Measurements from ENCODE around the gene CPM. TPM values are rescaled to one million over a fixed set of nuclear protein-coding genes. Genes with fewer than 3 reads are reported as not detected.

Gene CPM
- total and polyA plus RNA-seq, 10 of the 15 experiments (the other 5 are each of a cell fraction or from before 2014, with no cell fraction given), result 0.06 to 1.7 (median 0.41) TPM

DNA sequence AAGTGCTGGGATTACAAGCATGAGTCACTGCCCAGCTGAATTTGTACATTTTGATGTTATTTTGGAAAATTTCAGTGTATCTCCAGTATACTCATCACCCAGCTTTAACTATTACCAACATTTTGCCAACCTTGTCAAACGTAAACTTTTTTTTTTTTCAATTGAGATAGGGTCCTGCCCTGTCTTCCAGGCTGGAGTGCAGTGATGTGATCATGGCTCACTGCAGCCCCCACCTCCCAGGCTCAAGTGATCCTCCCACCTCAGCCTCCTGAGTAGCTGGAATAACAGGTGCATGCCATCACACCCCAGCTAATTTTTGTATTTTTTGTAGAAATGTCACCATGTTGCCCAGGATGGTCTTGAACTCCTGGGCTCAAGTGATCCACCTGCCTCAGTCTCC, 95.8 kb downstream of the CPM start:
- CTCF ChIA-PET, result interaction anchor here (0.6 to 1.5 kb wide), 3 partner anchors 8 to 92 kb away, joined by 3 read pairs; no protein-coding TSS in a partner anchor
- TF ChIP-seq POLR2AphosphoS5 (IDR thresholded peaks at IDR 0.05; ENCODE audit: low read length), result peak; percentile 62
- TF ChIP-seq, protein P1, sequence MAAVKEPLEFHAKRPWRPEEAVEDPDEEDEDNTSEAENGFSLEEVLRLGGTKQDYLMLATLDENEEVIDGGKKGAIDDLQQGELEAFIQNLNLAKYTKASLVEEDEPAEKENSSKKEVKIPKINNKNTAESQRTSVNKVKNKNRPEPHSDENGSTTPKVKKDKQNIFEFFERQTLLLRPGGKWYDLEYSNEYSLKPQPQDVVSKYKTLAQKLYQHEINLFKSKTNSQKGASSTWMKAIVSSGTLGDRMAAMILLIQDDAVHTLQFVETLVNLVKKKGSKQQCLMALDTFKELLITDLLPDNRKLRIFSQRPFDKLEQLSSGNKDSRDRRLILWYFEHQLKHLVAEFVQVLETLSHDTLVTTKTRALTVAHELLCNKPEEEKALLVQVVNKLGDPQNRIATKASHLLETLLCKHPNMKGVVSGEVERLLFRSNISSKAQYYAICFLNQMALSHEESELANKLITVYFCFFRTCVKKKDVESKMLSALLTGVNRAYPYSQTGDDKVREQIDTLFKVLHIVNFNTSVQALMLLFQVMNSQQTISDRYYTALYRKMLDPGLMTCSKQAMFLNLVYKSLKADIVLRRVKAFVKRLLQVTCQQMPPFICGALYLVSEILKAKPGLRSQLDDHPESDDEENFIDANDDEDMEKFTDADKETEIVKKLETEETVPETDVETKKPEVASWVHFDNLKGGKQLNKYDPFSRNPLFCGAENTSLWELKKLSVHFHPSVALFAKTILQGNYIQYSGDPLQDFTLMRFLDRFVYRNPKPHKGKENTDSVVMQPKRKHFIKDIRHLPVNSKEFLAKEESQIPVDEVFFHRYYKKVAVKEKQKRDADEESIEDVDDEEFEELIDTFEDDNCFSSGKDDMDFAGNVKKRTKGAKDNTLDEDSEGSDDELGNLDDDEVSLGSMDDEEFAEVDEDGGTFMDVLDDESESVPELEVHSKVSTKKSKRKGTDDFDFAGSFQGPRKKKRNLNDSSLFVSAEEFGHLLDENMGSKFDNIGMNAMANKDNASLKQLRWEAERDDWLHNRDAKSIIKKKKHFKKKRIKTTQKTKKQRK (IDR thresholded peaks at IDR 0.05; ENCODE audit: low read depth, low read length), result no peak
- TF ChIP-seq, protein P2, sequence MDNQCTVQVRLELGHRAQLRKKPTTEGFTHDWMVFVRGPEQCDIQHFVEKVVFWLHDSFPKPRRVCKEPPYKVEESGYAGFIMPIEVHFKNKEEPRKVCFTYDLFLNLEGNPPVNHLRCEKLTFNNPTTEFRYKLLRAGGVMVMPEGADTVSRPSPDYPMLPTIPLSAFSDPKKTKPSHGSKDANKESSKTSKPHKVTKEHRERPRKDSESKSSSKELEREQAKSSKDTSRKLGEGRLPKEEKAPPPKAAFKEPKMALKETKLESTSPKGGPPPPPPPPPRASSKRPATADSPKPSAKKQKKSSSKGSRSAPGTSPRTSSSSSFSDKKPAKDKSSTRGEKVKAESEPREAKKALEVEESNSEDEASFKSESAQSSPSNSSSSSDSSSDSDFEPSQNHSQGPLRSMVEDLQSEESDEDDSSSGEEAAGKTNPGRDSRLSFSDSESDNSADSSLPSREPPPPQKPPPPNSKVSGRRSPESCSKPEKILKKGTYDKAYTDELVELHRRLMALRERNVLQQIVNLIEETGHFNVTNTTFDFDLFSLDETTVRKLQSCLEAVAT (IDR thresholded peaks at IDR 0.05), result no peak
- intact Hi-C loops (cut with micrococcal nuclease; ENCODE audit: unreplicated experiment) (no loop called here), in situ Hi-C loops (cut with MboI) (no loop called here)
- FAIRE-seq, result no peak
- no peak overlapping the region for H3K27ac ChIP-seq (ENCODE audit: control insufficient read depth, insufficient read depth)
- no peaks in the 10 kb centered on the region for H3K9me3 ChIP-seq (replicated peaks; ENCODE audit: control insufficient read depth, insufficient read depth, low read length)
- SMC1A ChIA-PET (ENCODE audit: uncharacterized antibody, unreplicated experiment), result interaction anchor here (0.6 to 1.1 kb wide), 3 partner anchors 30 to 261 kb away, joined by 3 to 4 read pairs (median 4); no protein-coding TSS in a partner anchor
- ATAC-seq, result no peak
- H3K36me3 ChIP-seq (ENCODE audit: control insufficient read depth in 2 of 2, insufficient read depth in 2 of 2, low read length in 1 of 2), result peaks cover 11 to 47% of the 10 kb centered on the region in 2 experiments
- RAD21 ChIA-PET (ENCODE audit: unreplicated experiment), result interaction anchor here (1.1 kb wide), 1 partner anchor 91 kb away, joined by 6 read pairs; no protein-coding TSS in a partner anchor
- H3K4me1 ChIP-seq (ENCODE audit: control insufficient read depth, insufficient read depth, low read length), result no peaks in the 10 kb centered on the region
- POLR2A ChIA-PET, result interaction anchor here (1.1 kb wide), 1 partner anchor 17 kb away, joined by 6 read pairs; no protein-coding TSS in a partner anchor
- no peaks in the 10 kb centered on the region; the same call in 1 of the 2 replicates for H3K79me2 ChIP-seq (ENCODE audit: control insufficient read depth, insufficient read depth, low read length)
- H3K27me3 ChIP-seq (replicated peaks in 1 of 2; ENCODE audit: control insufficient read depth in 2 of 2, insufficient read depth in 2 of 2, low read length in 1 of 2), result no peaks in the 10 kb centered on the region
- 100% methylated on average over 1 of the region's 1 CpG for WGBS (ENCODE audit: insufficient coverage, insufficient replicate concordance, low lambda C conversion rate, missing lambda C conversion rate)
- no peak overlapping the region for H3K4me3 ChIP-seq
- H3K4me2 ChIP-seq (ENCODE audit: control insufficient read depth, insufficient read depth), result no peak overlapping the region
- BruUV-seq (replicated peaks), result no TSS peak
- DNase-seq (ENCODE audit: low read depth, low spot score), result no peak
- H2AFZ ChIP-seq (ENCODE audit: control insufficient read depth, low read depth, low read length), result no peak overlapping the region
- no peaks in the 10 kb centered on the region for H4K20me1 ChIP-seq (ENCODE audit: control insufficient read depth, insufficient read depth)
- H3K9ac ChIP-seq (ENCODE audit: control insufficient read depth, insufficient read depth, low read length), result no peak overlapping the region

Data from GM12878 (cell line).